Activated CD4-positive, alpha-beta T cell treated with anti-CD3 and anti-CD28 coated beads, Interleukin-2, amount 10 ng/mL, durations not matched to agents 7 days and 5 days (primary cell): ENCODE results near the gene GPR141. TPM values are rescaled to one million over a fixed set of nuclear protein-coding genes. Genes with fewer than 3 reads are reported as not detected.

ENCODE experiments used
- CTCF ChIA-PET: fragments of 350-600 bp; sonication (Branson Sonifier 250); formaldehyde crosslinking; loops from one replicate; lab custom pipeline; 2021; ENCODE audit warnings: antibody characterized with exemption; lab: Charles Lee
- POLR2A ChIA-PET: fragments of 350-600 bp; sonication (Branson Sonifier 250); formaldehyde crosslinking; loops from one replicate; lab custom pipeline; 2021; ENCODE audit warnings: antibody characterized with exemption; lab: Charles Lee
- DNase-seq: peaks from one replicate; pipeline ENCODE4 v3.0.0-alpha.2; 2020
- H3K27ac Mint-ChIP-seq: one replicate; pipeline ENCODE4 v1.8.0; 2021; ENCODE audit warnings: mild to moderate bottlenecking, moderate library complexity, mixed read lengths
- H3K27me3 Mint-ChIP-seq: one replicate; pipeline ENCODE4 v1.8.0; 2021; ENCODE audit warnings: mixed read lengths
- H3K36me3 Mint-ChIP-seq: one replicate; pipeline ENCODE4 v1.8.0; 2021; ENCODE audit warnings: low read depth, mixed read lengths
- H3K4me1 Mint-ChIP-seq: one replicate; pipeline ENCODE4 v1.8.0; 2021; ENCODE audit warnings: mixed read lengths
- H3K4me3 Mint-ChIP-seq: one replicate; pipeline ENCODE4 v1.8.0; 2021; ENCODE audit warnings: mild to moderate bottlenecking, moderate library complexity, mixed read lengths
- H3K9me3 Mint-ChIP-seq: one replicate; pipeline ENCODE4 v1.8.0; 2021; ENCODE audit warnings: mixed read lengths
- total RNA-seq, 2 experiments: library from RNA; stranded (reverse); gene quantifications; one replicate each; pipeline ENCODE4 v1.2.3, GENCODE V29; 2021

The GPR141 gene
- total RNA-seq, 2 experiments from 2014 or later, result not detected

- ChIA-PET CTCF (no interaction called here), POLR2A (no interaction called here)
- DNase-seq, result no peak
- no peak overlapping the region for H3K4me3 Mint-ChIP-seq
- H3K36me3 Mint-ChIP-seq, result no peaks in the 10 kb centered on the region
- H3K9me3 Mint-ChIP-seq, result no peaks in the 10 kb centered on the region
- no peak overlapping the region for H3K27ac Mint-ChIP-seq
- no peaks in the 10 kb centered on the region for H3K4me1 Mint-ChIP-seq
- peaks cover 21% of the 10 kb centered on the region for H3K27me3 Mint-ChIP-seq
Measured at GRCh38 chr7:37666026-37666799, 17.4 kb upstream of the GPR141 start.

DNA sequence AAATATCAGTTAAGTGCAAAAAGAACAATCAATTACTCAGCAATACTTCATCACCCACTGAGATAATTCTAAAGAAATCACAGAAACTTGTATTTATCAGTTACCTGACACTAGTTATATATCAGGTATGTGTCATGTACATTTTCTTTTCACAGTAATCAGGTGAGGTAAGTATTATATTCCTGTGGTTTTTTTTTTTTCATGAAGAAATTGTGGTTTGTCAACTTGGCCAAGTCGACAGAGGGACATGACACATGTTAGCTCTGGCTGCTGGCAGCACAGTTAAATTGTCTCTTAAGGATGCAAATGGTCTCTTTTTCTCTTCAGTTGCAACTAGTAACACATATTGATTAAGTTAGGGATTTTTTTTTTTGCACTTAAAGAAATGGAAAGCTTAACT lies 13.7 kb upstream of the GPR141 start:
- Mint-ChIP-seq H3K4me1 (no peaks in the 10 kb centered on the region), H3K27me3 (peaks cover 35% of the 10 kb centered on the region), H3K9me3 (no peaks in the 10 kb centered on the region), H3K4me3 (no peak overlapping the region), H3K27ac (no peak overlapping the region), H3K36me3 (no peaks in the 10 kb centered on the region)
- POLR2A ChIA-PET, result no interaction called here
- CTCF ChIA-PET, result no interaction called here
- DNase-seq, result no peak

- no peak for DNase-seq
- ChIA-PET POLR2A (no interaction called here), CTCF (no interaction called here)
- Mint-ChIP-seq H3K27me3 (peaks cover 35% of the 10 kb centered on the region), H3K4me1 (no peaks in the 10 kb centered on the region), H3K4me3 (no peak overlapping the region), H3K36me3 (no peaks in the 10 kb centered on the region), H3K9me3 (no peaks in the 10 kb centered on the region), H3K27ac (no peak overlapping the region)
Measured at GRCh38 chr7:37670436-37670835, 13.1 kb upstream of the GPR141 start.

DNA sequence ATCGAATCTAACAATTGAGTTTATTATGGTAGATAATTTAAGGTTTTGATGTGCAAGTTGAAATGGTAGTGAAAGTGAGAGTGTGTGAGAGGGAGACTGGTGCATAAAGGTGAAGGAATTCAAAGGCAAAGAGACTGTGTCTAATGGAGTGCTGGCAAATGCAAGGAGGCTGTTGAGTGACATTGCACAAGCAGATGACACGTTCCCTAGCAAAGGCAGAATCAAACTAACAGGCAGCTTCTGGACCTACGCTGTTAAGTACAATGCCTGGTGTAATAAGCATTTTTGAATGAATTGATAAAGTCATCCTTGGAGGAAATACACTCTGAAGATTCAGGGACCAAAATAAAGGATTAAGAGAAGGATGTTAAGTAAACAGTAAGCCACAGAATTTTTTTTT lies 11.7 kb upstream of the GPR141 start:
- no peaks in the 10 kb centered on the region for H3K9me3 Mint-ChIP-seq
- ChIA-PET POLR2A (no interaction called here), CTCF (no interaction called here)
- H3K36me3 Mint-ChIP-seq, result no peaks in the 10 kb centered on the region
- DNase-seq, result no peak
- no peak overlapping the region for H3K27ac Mint-ChIP-seq
- peaks cover 32% of the 10 kb centered on the region for H3K27me3 Mint-ChIP-seq
- no peaks in the 10 kb centered on the region for H3K4me1 Mint-ChIP-seq
- H3K4me3 Mint-ChIP-seq, result no peak overlapping the region

GRCh38 chr7:37672926-37673325 lies 10.6 kb upstream of the GPR141 start:
- DNase-seq, result no peak
- no peak overlapping the region for H3K27ac Mint-ChIP-seq
- no peak overlapping the region for H3K4me3 Mint-ChIP-seq
- H3K4me1 Mint-ChIP-seq, result no peaks in the 10 kb centered on the region
- H3K9me3 Mint-ChIP-seq, result no peaks in the 10 kb centered on the region
- ChIA-PET POLR2A (no interaction called here), CTCF (interaction anchor here (0.6 kb wide), 1 partner anchor 1107 kb away, joined by 4 read pairs; no protein-coding TSS in a partner anchor)
- peaks cover 37% of the 10 kb centered on the region for H3K27me3 Mint-ChIP-seq
- no peaks in the 10 kb centered on the region for H3K36me3 Mint-ChIP-seq

GRCh38 chr7:37673523-37673922 lies 10.0 kb upstream of the GPR141 start:
- no peak for DNase-seq
- ChIA-PET POLR2A (no interaction called here), CTCF (no interaction called here)
- Mint-ChIP-seq H3K27me3 (peaks cover 37% of the 10 kb centered on the region), H3K4me1 (no peaks in the 10 kb centered on the region), H3K27ac (no peak overlapping the region), H3K9me3 (no peaks in the 10 kb centered on the region), H3K4me3 (no peak overlapping the region), H3K36me3 (no peaks in the 10 kb centered on the region)

- CTCF ChIA-PET, result no interaction called here
Measured at GRCh38 chr7:37674531-37674930, 9.0 kb upstream of the GPR141 start.

DNA sequence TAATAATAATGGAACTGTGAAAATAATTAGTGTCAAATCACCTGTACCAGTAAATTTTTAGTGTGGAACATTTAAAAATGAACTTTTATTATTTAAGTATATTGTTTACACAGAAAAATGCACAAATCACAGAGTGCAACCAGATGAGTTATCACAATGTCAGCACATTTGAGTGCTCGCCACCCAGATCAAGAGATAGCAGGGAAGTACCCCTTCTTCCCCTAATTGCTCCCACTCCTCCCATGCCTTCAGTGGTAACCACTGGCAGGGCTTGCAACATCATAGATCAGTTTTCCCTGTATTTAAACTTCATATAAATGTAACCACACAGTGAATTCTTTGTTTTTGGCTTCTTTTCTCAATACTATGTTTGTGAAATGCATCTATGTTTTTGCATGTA lies 7.8 kb upstream of the GPR141 start:
- Mint-ChIP-seq H3K9me3 (no peaks in the 10 kb centered on the region), H3K27ac (no peak overlapping the region), H3K4me3 (no peak overlapping the region), H3K36me3 (no peaks in the 10 kb centered on the region), H3K27me3 (peaks cover 51% of the 10 kb centered on the region), H3K4me1 (no peaks in the 10 kb centered on the region)
- POLR2A ChIA-PET, result no interaction called here
- no peak for DNase-seq
- CTCF ChIA-PET, result no interaction called here

More at GRCh38 chr7:37674531-37674930, 9.0 kb upstream of the GPR141 start:
- POLR2A ChIA-PET, result no interaction called here
- Mint-ChIP-seq H3K4me1 (no peaks in the 10 kb centered on the region), H3K9me3 (no peaks in the 10 kb centered on the region), H3K4me3 (no peak overlapping the region), H3K27me3 (peaks cover 42% of the 10 kb centered on the region), H3K36me3 (no peaks in the 10 kb centered on the region), H3K27ac (no peak overlapping the region)
- DNase-seq, result no peak

GRCh38 chr7:37684927-37685326 lies 1.4 kb downstream of the GPR141 start:
- Mint-ChIP-seq H3K27ac (no peak overlapping the region), H3K27me3 (peaks cover 18% of the 10 kb centered on the region), H3K9me3 (no peaks in the 10 kb centered on the region), H3K4me1 (peaks cover 6% of the 10 kb centered on the region), H3K36me3 (no peaks in the 10 kb centered on the region), H3K4me3 (no peak overlapping the region)
- POLR2A ChIA-PET, result no interaction called here
- DNase-seq, result no peak
- CTCF ChIA-PET, result interaction anchor here (0.6 kb wide), 1 partner anchor 1325 kb away, joined by 3 read pairs; no protein-coding TSS in a partner anchor

DNA sequence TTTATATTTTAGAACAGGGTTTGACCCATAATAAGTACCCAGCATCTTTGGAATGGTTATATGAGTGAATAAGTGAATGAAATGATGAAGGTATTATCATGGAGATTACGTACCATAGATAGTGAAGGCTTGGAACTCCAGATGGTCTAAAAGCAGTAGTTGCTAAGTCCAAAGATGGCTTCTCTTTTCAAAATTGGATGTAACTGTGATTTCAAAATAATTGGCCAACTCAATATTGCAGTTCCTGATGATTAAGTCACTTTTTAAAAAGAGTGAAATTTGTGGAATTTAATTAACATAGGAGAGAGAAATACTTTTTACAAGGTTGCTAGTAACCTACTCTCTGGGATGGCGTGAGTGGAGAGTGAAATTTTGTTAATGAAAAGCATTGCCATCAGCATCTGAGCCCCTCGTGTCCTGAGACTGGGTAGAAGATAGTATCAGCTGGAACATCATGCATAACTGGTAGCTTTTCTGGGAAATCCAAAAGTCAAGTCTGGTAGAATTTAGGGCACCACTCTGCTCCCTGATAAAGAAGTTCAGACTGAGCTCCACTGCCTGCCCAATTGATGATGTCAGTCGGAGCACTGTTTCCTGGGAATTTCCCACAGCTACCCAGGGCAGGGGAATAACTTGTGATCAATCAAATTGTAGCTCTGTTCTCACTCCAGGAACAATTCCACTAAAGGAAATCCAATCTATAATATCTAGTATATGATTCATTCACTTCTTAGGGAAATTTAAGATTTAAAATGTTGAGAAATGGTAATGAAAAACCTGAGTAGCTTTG lies 3.2 kb downstream of the GPR141 start:
- Mint-ChIP-seq H3K9me3 (no peaks in the 10 kb centered on the region), H3K4me1 (peaks cover 6% of the 10 kb centered on the region), H3K36me3 (no peaks in the 10 kb centered on the region), H3K4me3 (no peak overlapping the region), H3K27ac (no peak overlapping the region), H3K27me3 (peaks cover 16% of the 10 kb centered on the region)
- DNase-seq, result no peak
- ChIA-PET CTCF (no interaction called here), POLR2A (no interaction called here)

DNA sequence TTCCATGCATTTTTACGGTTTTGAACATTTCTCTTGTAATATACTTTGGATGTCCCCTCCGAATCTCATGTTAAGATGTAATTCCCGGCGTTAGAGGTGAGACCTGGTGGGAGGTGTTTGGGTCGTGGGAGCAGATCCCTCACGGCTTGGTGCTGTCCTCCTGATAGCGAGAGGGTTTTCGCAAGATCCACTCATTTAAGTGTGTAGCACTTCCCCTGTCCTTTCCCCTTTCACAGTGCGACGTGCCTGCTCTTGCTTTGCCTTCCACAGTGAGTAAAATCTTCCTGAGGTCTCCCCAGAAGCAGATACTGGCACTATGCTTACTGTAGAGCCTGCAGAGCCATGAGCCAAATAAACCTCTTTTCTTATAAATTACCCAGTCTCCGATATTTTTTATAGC lies 6.6 kb downstream of the GPR141 start:
- no peak for DNase-seq
- Mint-ChIP-seq H3K27ac (no peak overlapping the region), H3K9me3 (no peaks in the 10 kb centered on the region), H3K27me3 (peaks cover 7% of the 10 kb centered on the region), H3K4me1 (no peaks in the 10 kb centered on the region), H3K4me3 (no peak overlapping the region), H3K36me3 (no peaks in the 10 kb centered on the region)
- ChIA-PET CTCF (no interaction called here), POLR2A (no interaction called here)

DNA sequence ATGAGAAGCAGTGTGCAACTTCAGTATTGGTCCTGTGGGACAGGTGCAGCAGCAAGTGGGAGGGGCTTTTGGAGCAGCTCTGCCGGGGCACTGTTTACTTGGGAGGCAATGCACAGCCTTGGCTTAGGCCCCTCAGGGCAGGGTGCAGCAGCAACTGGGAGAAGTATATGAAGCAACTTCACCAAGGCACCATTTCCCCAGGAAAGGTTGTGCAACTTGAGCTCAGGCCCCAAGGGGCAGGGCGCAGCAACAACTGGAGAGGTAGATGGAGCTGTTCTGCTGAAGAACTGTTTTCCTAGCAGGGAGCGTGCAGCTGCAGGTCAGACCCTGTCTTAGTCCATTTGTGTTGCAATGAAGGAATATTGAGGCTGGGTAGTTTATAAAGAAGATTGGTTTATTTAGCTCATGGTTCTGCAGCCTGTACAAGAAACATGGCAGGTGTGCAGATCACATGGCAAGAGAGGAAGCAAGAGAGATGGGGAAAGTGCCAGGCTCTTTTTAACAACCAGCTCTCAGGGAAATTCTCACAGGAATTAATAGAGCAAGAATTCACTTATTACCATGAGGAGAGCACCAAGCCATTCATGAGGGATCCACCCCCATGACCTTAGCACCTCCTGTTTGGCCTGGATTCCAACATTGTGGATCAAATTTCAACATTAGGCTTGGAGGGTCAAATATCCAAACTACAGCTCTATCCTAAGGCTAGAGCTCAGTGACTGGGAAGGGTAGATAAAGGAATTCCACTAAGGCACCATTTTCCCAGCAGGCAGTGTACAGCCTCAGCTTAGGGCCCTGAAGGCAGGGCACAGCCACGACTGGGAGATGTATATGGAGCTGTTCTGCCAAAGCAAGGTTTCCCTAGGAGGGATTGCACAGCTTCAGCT lies 10.9 kb downstream of the GPR141 start:
- H3K27ac Mint-ChIP-seq, result no peak overlapping the region
- H3K27me3 Mint-ChIP-seq, result peaks cover 4% of the 10 kb centered on the region
- POLR2A ChIA-PET, result no interaction called here
- CTCF ChIA-PET, result interaction anchor here (1.1 kb wide), 1 partner anchor 9 kb away, joined by 3 read pairs; no protein-coding TSS in a partner anchor
- H3K9me3 Mint-ChIP-seq, result no peaks in the 10 kb centered on the region
- no peak for DNase-seq
- H3K36me3 Mint-ChIP-seq, result no peaks in the 10 kb centered on the region
- H3K4me1 Mint-ChIP-seq, result no peaks in the 10 kb centered on the region
- no peak overlapping the region for H3K4me3 Mint-ChIP-seq
